HG03571 (cell line): ENCODE data around the gene FFAR4.

Source experiments
- ATAC-seq: cut with Tn5 transposase; IDR thresholded peaks from one replicate; pipeline ENCODE4 v1.9.1; 2021; ENCODE audit not compliant: unreplicated experiment

Gene FFAR4

DNA sequence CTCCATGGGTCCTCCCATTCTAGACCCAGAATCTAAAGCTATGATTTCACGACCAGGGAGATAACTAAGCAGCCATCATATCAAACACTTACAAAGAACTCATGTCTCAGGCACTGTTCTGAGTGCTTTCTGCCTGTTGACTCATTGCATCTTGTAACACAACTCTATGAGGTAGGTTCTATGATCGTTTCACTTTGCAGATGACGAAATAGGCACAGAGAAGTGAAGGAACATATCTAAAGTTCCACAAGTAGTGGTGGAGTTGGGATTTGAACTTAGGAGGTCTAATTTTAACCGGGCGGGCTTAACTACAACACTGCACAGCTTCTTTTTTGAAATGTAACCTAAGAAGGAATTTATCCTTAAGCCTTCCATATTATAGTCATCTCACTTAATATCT is 31.7 kb downstream of the FFAR4 start:
- ATAC-seq = no peak

- no peak for ATAC-seq
These were observed 32.9 kb downstream of the FFAR4 start for GRCh38 chr10:93599335-93599734.

DNA sequence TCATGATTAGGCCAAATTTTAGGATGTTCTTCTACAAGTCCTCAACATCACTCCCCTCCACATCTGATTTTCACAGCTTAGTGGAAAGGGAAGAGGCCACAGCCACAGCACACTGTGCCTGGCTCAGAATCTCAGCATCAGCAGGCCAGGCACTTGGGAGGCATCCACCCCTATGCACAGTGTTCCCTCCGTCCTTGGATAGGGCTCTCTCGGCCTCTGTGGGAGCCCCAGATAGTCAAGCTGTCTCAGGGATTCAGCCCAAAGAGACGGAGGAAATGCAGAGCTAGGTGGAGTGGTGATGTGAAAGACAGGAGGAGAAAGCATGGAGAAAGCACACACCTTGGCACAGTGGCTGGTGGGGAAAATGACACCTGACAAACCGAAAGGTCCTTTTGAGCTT is 33.3 kb downstream of the FFAR4 start:
- ATAC-seq = no peak

DNA sequence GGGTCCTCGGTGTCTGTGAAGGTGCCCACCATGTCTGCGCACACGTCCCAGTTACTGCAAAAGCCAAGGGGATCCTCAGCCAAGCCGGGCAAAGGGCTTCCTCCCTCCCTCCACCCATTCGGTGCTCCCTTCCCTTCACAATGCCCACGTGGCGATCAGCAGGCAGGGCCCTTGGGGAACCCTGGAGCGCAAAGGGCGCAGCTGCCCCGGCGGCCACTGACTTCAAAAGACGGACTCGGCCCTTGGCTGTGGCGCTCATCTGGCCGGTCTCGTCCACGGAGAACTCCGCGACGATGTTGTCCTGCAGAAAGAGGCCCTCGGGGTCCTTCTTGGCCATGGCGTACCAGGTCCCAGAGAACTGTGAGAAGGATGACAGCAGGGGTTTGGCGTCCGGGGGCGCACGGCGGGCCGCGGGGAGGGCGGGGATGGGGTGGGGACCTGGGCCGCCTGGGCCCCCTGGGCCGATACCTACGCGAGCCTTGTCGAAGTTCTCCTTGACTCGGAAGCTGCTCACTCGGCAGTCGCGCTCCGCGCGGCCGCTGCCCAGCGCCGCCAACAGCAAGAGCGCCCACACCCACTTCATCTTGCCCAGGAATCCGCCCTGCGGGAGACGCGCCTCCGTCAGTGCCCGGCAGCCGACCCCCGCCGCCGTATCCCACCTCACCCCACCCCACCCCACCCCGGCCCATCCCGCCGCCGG is 34.1 kb downstream of the FFAR4 start:
- ATAC-seq = no peak

- no peak for ATAC-seq
These were observed 34.8 kb downstream of the FFAR4 start, which contains the start of gene RBP4 for GRCh38 chr10:93601146-93601773. Gene RBP4, minus strand, starts transcription at chr10:93601235. Its CDS starts 207 bp downstream, at chr10:93601028.

- no peak for ATAC-seq
These were observed 35.3 kb downstream of the FFAR4 start for GRCh38 chr10:93601774-93602162.

- ATAC-seq = no peak
These were observed 36.6 kb downstream of the FFAR4 start for GRCh38 chr10:93603023-93603422.

DNA sequence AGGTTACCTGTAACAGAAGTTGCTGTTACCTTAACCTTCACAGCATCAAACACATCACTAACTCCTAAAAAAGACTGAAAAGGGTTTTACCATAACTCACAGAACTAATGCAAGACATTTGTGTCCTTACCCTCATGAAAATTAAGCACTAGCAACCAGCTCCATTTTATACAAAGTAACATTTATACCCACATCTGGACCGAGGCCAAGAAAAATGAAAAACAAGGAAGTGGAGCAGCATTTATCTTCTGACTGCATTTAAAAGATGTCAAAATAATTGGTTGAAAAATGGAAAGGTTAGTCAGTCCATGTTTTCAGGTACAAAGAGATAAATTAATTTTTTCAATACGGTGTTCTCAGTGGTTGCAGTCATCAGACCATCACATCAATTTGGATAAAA is 37.7 kb downstream of the FFAR4 start:
- ATAC-seq = no peak

DNA sequence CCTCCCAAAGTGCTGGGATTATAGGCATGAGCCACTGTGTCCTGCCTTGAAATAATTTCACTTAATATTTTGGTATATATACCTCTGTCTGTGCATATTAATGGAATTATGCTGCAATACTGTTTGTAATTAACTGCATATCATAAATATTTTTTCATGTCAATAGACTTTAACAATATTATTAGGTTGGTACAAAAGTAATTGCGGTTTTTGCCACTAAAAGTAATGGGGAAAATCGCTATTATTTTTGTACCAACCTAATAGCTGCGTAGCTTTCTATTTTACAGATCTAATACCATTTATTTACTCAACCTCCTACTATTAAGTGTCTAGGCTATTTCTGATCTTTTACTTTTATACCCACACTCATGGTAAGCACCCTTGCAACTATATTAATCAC is 42.0 kb downstream of the FFAR4 start:
- no peak for ATAC-seq

DNA sequence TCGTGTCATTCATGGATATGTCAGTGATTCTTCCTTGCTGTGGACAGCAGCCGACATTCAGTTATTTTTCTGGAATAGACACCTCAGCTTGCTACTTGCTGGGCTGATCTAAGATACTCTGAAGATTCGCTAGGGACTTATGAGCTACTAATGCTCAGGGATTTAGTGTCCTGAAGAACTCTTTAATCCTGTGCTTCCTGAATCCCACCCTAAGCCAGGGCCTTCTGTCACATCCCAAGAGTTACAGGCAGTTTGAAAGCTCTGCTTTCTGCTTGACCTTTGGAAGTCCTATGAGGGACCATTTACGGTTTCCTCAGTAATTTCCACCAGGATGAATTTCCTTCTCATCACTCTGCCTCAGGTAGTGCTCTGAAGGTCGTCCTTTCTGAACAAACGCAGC is 45.8 kb downstream of the FFAR4 start, which contains the start of gene PDE6C:
PDE6C (plus strand) TSS at position 227 of the 400 bp plus-strand sequence. CDS start 189 bp downstream, outside the sequence.
- no peak for ATAC-seq

- ATAC-seq = no peak
These were observed 46.7 kb downstream of the FFAR4 start for GRCh38 chr10:93613126-93613525.

- no peak for ATAC-seq
These were observed 47.8 kb downstream of the FFAR4 start for GRCh38 chr10:93614101-93614825.

DNA sequence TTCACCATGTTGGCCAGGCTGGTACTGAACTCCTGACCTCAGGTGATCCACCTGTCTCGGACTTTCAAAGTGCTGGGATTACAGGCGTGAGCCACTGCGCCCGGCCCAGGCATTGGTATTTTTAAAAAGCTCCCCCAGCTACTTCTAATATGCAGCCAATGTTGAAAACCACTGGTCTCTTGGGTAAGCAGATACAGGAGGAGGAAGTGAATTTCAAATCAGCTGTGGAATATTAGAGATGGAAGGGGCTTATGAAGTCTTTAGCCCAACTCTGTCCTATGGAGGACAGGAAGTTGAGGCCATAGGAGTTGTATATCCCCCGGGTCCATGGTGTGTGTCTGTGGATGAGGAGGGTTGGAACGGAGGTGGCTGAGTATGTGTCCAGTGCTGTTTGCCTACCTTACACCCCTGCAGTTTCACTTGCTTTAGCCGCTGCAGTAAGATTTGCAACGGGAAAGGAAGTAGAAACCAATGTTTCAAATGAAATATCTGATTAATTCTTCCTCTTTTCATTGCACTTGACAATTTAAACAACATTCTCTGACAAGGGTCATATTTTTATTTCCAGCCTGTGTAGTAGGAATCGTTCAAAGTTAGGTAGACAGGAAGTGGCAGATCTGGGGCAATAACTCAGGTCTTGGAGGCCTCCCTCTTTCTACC is 49.2 kb downstream of the FFAR4 start:
- ATAC-seq = no peak

- no peak for ATAC-seq
These were observed 54.5 kb downstream of the FFAR4 start for GRCh38 chr10:93620925-93621324.

DNA sequence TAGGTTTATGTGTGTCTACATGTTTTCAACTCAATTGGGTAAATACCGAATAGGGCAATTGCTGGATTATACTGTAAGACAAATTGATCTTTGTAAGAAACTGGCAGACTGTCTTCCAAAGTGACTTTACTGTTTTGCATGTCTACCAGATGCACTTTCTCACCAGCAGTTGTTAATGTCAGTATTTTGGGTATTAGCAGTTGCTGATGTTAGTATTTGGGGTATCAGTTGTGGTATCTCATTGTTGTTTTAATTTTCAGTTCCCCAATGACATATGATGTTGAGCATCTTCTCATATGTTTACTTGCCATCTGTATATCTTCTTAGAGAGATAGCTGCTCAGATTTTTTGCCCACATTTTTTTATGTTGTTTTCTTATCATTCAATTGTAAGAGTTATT is 56.5 kb downstream of the FFAR4 start:
- ATAC-seq = no peak

DNA sequence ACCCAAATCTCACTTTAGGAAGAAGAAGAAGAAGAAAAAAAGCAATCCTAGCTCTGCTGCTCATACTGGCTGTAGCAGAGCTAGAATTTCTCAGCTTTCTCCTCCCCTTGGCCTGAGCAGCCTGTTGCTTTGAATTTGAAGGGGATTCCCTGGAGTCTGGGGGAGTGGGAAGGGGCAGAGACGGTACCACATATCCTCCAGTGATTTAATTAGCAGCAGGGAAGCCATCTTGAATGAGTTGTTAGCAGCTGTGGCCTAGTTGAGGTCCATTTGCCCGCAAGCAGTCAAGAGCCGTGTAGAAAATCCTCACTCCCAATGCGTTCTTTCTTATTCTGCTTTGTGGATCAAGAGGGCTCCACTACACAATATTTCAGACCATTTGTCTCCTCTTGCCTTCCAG is 62.4 kb downstream of the FFAR4 start:
- no peak for ATAC-seq

DNA sequence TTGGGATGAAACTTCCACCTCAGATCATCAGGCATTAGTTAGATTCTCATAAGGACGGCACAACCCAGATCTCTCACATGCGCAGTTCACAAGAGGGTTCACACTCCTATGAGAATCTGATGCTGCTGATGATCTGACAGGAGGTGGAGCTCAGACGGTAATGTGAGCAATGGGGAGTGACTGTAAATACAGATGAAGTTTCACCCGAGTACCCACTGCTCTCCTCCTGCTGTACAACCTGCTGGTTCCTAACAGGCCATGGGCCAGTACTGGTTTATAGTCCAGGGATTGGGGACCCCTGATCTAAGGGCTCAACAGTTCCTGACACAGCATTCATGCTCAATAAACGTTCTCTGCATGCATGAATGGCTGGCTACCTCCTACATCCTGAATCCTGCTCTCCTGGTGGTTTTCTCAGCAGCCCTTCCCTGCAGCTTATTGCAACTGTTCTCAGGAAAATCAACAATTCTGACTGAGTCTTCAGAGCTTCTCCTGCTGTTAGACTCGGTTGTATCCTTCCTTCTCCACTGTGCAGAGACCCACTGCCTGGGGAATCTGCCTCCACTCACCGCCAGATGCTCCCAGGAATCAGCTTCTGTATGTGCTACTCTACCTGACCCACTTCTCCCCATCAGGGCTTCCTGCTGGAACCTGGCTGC is 63.3 kb downstream of the FFAR4 start:
- ATAC-seq = no peak

- no peak for ATAC-seq
These were observed 64.4 kb downstream of the FFAR4 start for GRCh38 chr10:93630625-93631557.
